Esophagus (tissue), 2 donors: Measurements from ENCODE around the gene ANXA6. TPM values are rescaled to one million over a fixed set of nuclear protein-coding genes. Genes with fewer than 3 reads are reported as not detected.

Experiments used
- H3K27ac ChIP-seq, 2 donors: one replicate each; pipeline ENCODE4 v1.5.1; 2013; ENCODE audit warnings: low read depth in 2 of 2, mild to moderate bottlenecking in 2 of 2, inconsistent platforms in 1 of 2, low read length in 1 of 2, moderate library complexity in 1 of 2
- H3K27me3 ChIP-seq, 2 donors: one replicate each; pipeline ENCODE4 v1.6.1; 2013; ENCODE audit warnings: low read length in 2 of 2, control low read depth in 1 of 2, mild to moderate bottlenecking in 1 of 2; ENCODE audit not compliant: insufficient read depth in 2 of 2, control insufficient read depth in 1 of 2
- H3K36me3 ChIP-seq, 2 donors: one replicate each; pipeline ENCODE4 v1.6.1; 2013; ENCODE audit warnings: low read length in 1 of 2; ENCODE audit not compliant: control insufficient read depth in 2 of 2, insufficient read depth in 2 of 2
- H3K4me1 ChIP-seq, 2 donors: one replicate each; pipeline ENCODE4 v1.6.1; 2013; ENCODE audit warnings: low read length in 1 of 2; ENCODE audit not compliant: control insufficient read depth in 2 of 2, insufficient read depth in 2 of 2
- H3K4me3 ChIP-seq, 2 donors: one replicate each; pipeline ENCODE4 v1.5.1; 2013; ENCODE audit warnings: low read length in 2 of 2, mild to moderate bottlenecking in 2 of 2, low read depth in 1 of 2, moderate library complexity in 1 of 2
- H3K9me3 ChIP-seq, 2 donors: one replicate each; pipeline ENCODE4 v1.6.1; 2013; ENCODE audit warnings: mild to moderate bottlenecking in 2 of 2, low read depth in 1 of 2, low read length in 1 of 2, moderate library complexity in 1 of 2; ENCODE audit not compliant: control insufficient read depth in 2 of 2, insufficient read depth in 1 of 2
- WGBS, 2 donors: extraction: QIAGEN DNeasy Blood & Tissue Kit; methylation state at CpG; one replicate each; pipeline ENCODE4 v1.1.7; 2013; 5-methylcytosine and 5-hydroxymethylcytosine counted together
- polyA plus RNA-seq, 2 donors: library from polyadenylated mRNA; stranded (reverse); fragments of 200-250 nt; gene quantifications; one replicate each; pipeline ENCODE4 v1.2.3, GENCODE V29; 2013
- donor health status: healthy with polysubstance abuse.
- donor health status: Bipolar disorder and iron deficiency.

ANXA6 gene
- polyA plus RNA-seq, 2 donors = 10.7 to 23.2 TPM

- Histone ChIP-seq H3K27ac (no peak overlapping the region), H3K9me3 (no peaks in the 10 kb centered on the region), H3K4me1 (peaks cover 0 to 6% of the 10 kb centered on the region in 2 donors), H3K36me3 (peaks cover 7 to 14% of the 10 kb centered on the region in 2 donors), H3K4me3 (no peak overlapping the region), H3K27me3 (no peaks in the 10 kb centered on the region)
- 70 to 72% methylated on average over 17 of the region's 17 CpGs for WGBS, 2 donors
Measured at GRCh38 chr5:151123897-151124751, 33.5 kb downstream of the ANXA6 start.

- 91 to 93% methylated on average over 14 of the region's 14 CpGs for WGBS, 2 donors
- peaks cover 7 to 14% of the 10 kb centered on the region in 2 donors for H3K36me3 ChIP-seq
- peaks cover 0 to 6% of the 10 kb centered on the region in 2 donors for H3K4me1 ChIP-seq
- H3K27me3 ChIP-seq = no peaks in the 10 kb centered on the region
- H3K4me3 ChIP-seq = no peak overlapping the region
- no peak overlapping the region for H3K27ac ChIP-seq
- H3K9me3 ChIP-seq = no peaks in the 10 kb centered on the region
Measured at GRCh38 chr5:151122828-151123227, 34.8 kb downstream of the ANXA6 start.

DNA sequence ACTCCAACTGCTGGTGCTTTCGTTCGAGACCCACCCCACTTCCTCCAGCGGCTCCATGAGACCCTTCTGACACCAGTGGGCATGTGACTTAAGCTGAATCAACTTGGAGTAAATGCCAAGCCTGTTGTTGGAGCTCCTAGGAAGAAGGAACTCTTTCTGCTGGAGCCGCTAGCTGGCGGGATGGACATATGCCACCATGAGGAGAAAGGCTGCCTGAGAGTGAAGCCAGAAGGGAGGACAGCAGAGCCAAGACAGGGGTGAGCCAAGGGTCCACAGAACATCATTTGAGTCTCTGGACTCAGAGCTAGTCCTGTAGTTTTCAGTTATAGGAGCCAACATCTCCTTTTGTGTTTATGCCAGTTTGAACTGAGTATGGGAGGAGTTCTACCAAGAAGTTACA, 35.9 kb downstream of the ANXA6 start:
- Histone ChIP-seq H3K27ac (no peak overlapping the region), H3K36me3 (peaks cover 2 to 17% of the 10 kb centered on the region in 2 donors)
- WGBS, 2 donors = 70 to 87% methylated on average over 5 of the region's 5 CpGs

DNA sequence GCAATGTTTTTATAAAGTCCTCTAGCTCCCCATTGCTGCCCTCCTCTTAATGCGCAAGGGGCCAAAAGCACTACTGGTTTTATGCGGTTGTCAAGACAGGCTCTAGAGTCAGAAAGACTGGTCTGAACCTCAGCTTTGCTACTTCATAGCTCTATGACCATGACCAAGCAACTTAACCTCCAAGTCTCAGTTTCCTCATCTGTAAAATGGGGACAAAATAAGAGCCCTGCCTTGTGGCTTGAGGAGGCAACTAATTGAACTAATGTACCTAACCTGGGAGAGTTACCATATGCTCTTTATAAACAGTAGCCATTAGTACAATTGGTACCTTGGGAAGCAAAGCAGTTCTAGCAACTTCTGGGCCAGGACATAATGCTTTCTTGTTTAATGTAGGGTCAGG, 36.5 kb downstream of the ANXA6 start:
- H3K4me3 ChIP-seq = no peak overlapping the region
- H3K27ac ChIP-seq = no peak overlapping the region
- H3K9me3 ChIP-seq = no peaks in the 10 kb centered on the region
- peaks cover 2 to 14% of the 10 kb centered on the region in 2 donors for H3K36me3 ChIP-seq
- no peaks in the 10 kb centered on the region for H3K27me3 ChIP-seq
- H3K4me1 ChIP-seq = peaks cover 0 to 6% of the 10 kb centered on the region in 2 donors
- 98 to 99% methylated on average over 2 of the region's 2 CpGs for WGBS, 2 donors

More for the DNA sequence above, 35.9 kb downstream of the ANXA6 start:
- no peaks in the 10 kb centered on the region for H3K27me3 ChIP-seq
- no peaks in the 10 kb centered on the region for H3K9me3 ChIP-seq
- peaks cover 0 to 6% of the 10 kb centered on the region in 2 donors for H3K4me1 ChIP-seq
- no peak overlapping the region for H3K4me3 ChIP-seq

GRCh38 chr5:151118913-151119575, 38.5 kb downstream of the ANXA6 start:
- 80 to 85% methylated on average over 7 of the region's 7 CpGs for whole genome bisulfite sequencing, 2 donors
- Histone ChIP-seq H3K4me3 (no peak overlapping the region), H3K27me3 (no peaks in the 10 kb centered on the region), H3K9me3 (no peaks in the 10 kb centered on the region), H3K4me1 (peaks cover 0 to 6% of the 10 kb centered on the region in 2 donors), H3K36me3 (peaks cover 2 to 12% of the 10 kb centered on the region in 2 donors), H3K27ac (peak overlapping the region in 1 of 2 donors; percentile 16)

DNA sequence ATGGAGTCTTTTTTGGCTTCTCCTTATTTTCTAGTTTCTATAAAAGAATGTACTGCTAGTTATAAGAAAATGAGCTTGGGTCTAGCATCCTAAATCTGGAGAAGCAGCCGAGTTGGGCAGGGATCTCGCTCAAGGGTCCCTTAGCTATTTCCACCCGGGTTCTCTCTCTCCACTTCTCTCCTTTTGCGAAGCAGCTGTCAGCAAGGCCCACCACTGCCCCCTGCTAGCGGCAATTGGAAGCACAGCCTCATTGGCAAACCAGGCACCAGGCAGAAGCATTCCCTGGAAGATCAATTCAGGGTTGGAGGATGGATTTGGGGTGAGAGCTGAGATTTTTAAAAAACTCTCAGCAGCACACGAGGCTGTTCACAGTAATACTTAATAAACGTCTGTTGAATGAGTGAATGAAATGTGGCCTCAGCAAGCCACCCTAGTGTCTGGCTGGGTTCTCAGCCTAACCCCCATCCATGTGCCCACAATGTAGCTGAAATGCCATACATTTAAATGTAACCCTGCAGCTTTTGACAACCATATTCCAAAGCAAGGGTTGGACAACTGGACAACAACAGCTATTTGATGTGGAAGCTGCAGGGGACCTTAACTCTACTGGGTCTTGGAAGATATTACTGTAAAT, 42.2 kb downstream of the ANXA6 start:
- WGBS, 2 donors = 1 to 3% methylated on average over 7 of the region's 7 CpGs
- H3K27ac ChIP-seq = no peak overlapping the region
- H3K9me3 ChIP-seq = no peaks in the 10 kb centered on the region
- no peak overlapping the region for H3K4me3 ChIP-seq
- H3K4me1 ChIP-seq = no peaks in the 10 kb centered on the region
- no peaks in the 10 kb centered on the region for H3K27me3 ChIP-seq
- H3K36me3 ChIP-seq = peaks cover 2 to 5% of the 10 kb centered on the region in 2 donors

DNA sequence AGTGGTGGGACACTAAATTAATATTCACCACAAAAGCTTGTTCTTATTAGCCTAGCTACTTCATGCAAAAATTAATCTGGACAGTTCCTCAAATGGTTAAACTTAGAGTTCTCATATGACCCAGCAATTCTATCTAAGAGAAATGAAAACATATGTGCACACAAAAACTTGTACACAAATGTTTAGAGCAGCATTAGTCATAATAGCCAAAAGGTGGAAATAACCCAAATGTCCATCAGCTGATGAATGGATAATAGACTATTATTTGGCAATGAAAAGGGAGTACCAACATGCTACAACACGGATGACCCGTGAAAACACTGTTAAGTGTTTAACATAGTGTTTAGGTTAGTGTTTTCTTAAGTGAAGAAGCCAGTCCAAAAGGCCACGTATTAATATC, 43.9 kb downstream of the ANXA6 start:
- Histone ChIP-seq H3K27me3 (no peaks in the 10 kb centered on the region), H3K36me3 (peaks cover 2 to 8% of the 10 kb centered on the region in 2 donors), H3K9me3 (no peaks in the 10 kb centered on the region), H3K27ac (no peak overlapping the region), H3K4me1 (peaks cover 2% of the 10 kb centered on the region in 2 donors), H3K4me3 (no peak overlapping the region)
- WGBS, 2 donors = 69 to 76% methylated on average over 3 of the region's 3 CpGs

DNA sequence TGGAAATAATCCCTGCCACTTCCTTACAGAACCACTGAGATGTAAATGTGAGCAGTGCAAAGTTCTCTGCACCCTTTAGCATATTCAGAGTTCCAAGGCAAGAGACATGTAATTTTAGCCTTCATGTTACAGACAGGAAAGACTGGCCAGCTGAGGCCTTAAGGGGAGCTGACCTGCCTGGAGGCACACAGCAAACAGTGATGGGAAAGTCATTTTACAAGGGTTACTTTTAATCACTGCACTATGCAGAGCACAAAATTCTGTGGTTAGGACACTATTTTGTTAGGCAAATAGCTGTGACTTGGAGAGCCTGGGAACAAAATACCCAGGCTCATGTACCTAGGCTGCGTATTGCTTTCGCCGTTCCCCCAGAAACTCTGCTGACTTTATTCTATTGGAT, 46.6 kb downstream of the ANXA6 start:
- WGBS, 2 donors = 81 to 97% methylated on average over 3 of the region's 3 CpGs
- H3K36me3 ChIP-seq = peaks cover 0 to 11% of the 10 kb centered on the region in 2 donors
- no peak overlapping the region for H3K27ac ChIP-seq
- peaks cover 2 to 12% of the 10 kb centered on the region in 2 donors for H3K4me1 ChIP-seq
- no peaks in the 10 kb centered on the region for H3K27me3 ChIP-seq
- H3K4me3 ChIP-seq = no peak overlapping the region
- H3K9me3 ChIP-seq = no peaks in the 10 kb centered on the region

DNA sequence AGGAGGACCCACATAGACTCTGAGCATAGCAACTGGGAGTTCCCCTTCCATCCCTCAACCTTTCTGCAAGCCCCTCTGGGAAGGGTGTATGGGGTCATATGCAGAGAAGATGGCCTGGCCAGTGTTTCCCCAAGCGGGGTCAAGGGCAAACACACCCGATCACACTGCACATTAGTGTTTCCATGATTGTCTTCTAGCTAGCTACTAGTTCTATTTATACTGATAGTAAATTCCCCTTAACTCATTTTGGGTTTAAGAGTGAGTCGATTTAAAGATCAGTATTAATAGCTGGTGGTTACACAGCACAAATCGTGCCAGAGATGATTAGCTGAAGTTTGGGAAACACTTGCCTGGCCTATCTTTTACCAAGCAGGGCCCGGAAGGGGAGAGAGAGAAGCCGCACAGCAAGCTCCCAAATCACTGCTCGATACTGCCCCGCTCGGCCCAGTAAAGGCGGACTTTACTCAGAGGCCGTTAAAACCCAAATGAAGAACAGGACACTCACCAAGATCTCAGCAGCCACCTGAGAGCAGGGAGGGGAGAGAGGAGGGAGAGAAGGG, 47.4 kb downstream of the ANXA6 start:
- WGBS, 2 donors = 76 to 88% methylated on average over 11 of the region's 11 CpGs
- no peak overlapping the region for H3K27ac ChIP-seq
- no peaks in the 10 kb centered on the region for H3K9me3 ChIP-seq
- no peaks in the 10 kb centered on the region for H3K27me3 ChIP-seq
- H3K4me3 ChIP-seq = no peak overlapping the region
- H3K36me3 ChIP-seq = peaks cover 0 to 11% of the 10 kb centered on the region in 2 donors
- H3K4me1 ChIP-seq = peaks cover 2 to 12% of the 10 kb centered on the region in 2 donors
